ENCODE measurements around the gene GTPBP1.

Gene GTPBP1

DNA sequence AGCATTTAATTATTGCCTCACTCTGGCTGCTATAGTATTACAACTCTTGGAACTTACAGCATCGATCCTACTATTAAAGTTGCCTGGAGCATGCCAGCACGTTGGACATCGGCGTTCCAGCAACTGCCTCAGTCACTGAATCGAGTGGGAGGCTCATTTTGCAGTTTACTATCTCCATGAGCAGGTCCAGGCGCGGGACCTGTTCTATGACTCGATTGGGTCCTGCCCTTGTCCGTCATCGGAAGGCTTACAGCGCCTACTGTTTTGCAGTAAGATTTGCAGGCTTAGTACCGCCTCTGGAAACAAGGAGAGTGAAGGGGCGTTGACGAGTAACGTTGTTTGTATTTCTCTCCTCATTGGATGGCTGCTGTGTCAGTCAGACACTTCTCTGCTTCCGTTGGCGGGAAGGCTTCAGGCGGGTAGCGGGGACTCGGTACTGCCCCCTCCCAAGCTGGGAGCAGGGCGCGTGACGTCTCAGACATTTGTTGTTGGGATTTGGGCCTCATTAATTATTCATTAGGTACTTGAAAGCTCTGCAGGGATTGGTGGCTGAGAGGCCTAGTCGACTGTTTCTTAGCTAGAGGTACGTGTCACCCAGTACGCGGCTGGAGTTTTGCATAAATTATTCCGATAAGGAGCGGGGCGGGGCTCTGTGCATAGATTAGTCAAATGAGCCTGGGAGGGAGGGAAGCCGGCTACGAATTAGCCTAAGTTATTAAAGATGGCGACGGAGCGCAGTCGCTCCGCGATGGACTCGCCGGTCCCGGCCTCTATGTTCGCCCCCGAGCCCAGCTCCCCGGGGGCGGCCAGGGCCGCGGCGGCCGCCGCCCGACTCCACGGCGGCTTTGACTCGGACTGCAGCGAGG, at the start of gene GTPBP1:
GTPBP1 (plus strand) TSS at position 710 of the 866 bp plus-strand sequence; CDS start at position 722, 12 bp downstream.
- FAIRE-seq = peak; percentile 99

DNA sequence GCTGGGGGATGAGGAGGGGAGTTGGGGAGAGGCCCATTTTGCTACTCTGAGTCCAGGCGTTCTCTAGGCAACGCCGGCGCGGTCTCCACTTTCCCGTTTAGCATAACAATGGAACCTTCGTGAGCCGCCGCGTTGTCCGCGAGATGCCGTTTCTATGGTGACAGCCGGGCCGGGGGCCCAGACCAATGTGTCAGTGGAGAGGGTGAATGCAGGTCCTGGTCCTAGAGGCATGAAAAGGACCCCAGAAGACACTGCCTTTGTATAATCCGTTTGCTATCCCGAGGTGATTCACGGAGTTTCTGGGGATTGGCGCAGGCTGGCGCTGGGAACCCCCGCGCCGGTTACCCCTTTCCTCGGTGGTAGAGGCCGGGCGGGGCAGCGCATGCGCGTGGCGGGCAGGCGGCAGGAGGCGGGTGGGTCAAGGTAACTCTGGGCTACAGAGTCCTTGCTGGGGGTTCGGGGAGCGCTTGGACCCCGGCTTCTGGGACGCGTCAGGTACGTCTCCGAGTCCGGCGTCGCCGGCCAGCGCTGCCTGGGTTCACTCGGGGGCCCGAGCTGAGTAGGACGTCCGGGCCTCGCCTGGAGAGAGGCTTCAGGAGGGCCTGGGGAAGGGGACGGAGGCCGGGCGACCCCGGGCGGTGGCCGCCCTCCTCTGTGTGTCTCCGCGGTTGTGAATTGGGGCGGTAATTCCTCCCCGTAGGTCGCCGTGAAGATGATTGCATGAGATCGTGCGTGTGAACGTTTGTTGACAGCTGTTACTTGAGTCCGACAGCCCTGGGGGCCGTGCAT, 49.3 kb upstream of the GTPBP1 start, which contains the start of the genes CBY1 and FAM227A:
CBY1 (plus strand) TSS at position 383 of the 789 bp plus-strand sequence. CDS start 11,417 bp downstream, outside the sequence.
FAM227A (minus strand) TSS at position 137 of the 789 bp plus-strand sequence. CDS start 6,224 bp downstream, outside the sequence.
- no peak for FAIRE-seq

DNA sequence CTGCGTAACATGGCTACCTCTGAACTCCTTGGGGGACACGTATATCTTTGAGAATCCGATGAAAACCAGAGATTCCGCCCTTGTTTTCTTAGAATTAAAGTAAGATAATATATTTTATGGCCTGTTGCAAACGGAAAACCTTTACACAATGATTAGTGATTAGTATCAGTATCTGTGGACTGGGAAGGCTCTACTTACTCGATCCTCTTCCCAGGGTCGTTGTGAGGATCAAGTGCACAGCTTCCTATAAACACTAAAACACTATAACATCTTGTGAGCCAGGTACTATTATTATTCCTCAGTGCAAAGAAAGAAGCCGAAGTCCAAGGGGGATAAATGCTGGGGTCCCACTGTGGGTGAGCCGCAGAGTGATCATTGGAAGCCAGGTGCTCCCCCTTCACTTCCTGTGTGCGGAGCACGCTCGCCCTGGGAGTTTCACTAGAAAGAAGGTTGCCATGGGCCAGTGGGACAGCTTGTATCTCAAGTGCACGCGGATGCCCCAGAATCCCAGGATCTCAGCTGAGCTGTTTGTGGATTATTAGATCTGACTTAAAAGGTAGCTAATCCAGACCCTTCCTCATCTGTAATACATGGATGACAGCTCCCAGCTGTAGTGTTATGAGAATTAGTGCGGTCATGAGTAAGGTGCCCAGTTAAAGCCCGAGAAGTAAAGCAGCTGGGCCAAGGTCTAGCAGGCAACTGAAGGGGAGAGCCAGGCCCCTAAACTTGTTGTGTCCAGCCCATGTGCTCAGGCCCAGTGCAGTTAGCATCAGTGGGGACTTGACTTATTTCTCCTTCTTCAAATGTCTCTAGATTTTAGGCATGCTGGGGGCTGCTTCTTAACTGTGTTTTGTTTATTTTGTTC, 48.5 kb upstream of the GTPBP1 start:
- no peak for FAIRE-seq

DNA sequence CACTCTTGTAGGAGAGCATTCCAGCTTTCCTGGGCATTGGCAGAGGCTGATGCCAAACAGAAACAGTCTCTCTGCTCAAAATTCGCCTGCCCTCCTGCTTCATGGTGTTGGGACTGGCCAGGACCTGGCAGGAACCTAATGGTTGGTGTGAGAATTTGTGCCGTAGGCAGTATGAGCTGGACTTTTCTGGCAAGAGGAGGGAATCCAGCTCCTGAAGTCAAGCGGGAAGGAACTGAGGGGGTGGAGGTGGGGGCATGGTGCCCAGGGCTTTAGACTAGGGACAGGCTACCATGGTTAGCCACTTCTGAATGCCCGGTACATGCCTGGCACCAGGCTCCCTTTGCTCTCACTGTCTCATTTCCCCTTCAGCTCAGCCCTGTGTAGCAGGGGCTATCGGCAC, 30.9 kb upstream of the GTPBP1 start:
- no peak for FAIRE-seq

DNA sequence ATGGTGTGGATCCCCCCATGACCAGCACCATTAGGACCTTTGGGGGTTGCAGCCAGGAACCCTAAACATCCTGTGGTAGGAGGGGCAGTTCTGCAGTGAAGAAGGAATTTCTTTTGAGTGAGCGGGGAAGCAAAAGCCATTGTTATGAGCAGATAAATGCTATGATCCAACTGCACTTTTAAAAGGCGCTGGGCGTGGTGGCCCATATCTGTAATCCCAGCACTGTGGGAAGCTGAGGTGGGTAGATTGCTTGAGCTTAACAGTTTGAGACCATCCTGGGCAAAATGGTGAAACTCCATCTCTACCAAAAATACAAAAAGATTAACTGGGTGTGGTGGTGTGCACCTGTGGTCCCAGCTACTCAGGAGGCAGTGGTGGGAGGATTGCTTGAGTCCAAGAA, 29.9 kb upstream of the GTPBP1 start:
- FAIRE-seq = no peak

DNA sequence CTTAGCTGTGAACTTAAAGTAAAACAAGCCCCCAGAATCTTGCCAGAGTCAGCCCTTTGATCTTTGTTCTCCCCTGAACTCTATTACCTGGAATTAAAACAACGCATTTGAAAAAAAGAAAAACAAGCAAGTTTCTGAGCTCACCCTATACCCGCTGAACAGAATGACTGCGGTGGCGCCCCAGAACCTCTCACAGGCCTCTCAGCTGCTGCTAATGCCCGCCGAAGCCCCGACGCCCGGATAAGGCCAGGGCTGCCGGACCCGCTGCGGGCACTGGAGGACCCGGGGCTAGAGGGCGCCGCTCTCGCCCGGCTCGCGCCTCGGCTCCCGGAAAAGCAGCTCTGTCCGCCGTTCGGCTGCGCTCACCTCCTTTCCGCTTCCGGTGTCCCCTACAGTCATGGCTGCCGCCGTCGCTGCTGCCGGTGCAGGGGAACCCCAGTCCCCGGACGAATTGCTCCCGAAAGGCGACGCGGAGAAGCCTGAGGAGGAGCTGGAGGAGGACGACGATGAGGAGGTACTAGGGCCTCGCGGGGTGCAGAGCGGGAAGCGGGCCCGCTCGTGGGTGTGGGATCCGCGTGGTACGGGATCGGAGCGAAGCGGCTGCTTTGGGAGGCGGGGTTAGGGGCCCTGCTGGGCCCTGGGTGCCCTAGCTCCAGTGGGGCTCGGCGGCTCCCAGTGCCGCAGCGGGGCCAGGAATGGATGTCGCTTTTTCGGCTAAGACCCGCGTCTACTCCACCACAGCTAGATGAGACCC, 24.0 kb upstream of the GTPBP1 start, which contains the start of gene TOMM22:
TOMM22 (plus strand) TSS at position 376 of the 754 bp plus-strand sequence; CDS start at position 398, 22 bp downstream.
- no peak for FAIRE-seq

DNA sequence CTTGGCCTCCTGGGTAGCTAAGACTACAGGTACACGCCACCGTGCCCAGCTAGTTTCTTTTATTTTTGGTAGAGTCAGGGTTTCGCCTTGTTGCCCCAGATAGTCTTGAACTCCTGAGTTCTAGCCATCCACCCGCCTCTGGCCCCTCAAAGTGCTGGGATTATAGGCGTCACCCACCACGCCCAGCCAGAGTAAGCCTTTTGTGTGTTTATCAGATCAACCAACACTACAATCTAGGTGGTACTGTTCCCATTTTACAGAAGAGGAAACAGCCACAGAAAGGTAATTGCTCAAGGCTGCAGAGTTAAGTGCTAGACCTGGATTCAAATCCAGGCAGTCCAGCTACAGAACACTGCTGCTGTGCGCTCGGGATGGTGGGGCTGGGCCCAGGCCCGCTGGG, 20.8 kb upstream of the GTPBP1 start:
- no peak for FAIRE-seq

DNA sequence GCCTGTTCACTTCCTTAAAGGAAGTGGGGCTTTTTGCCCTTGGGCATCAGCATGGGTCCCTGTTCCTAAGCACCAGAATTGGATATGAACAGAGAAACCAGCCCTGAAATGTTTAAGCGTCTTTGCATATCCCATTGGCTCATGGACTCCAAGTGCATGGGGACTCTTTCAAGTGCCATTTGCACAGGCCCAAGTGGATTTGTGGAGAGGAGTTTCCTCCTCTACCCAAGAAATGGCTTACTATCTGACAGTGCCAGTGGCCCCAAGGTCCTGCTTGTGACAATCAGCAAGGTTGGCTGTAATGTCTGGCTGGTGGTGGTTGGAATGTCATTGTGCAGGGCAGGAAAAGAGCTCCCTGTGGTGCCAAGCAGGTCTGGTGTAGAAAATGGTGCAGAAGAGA, 20.0 kb upstream of the GTPBP1 start:
- FAIRE-seq = no peak

DNA sequence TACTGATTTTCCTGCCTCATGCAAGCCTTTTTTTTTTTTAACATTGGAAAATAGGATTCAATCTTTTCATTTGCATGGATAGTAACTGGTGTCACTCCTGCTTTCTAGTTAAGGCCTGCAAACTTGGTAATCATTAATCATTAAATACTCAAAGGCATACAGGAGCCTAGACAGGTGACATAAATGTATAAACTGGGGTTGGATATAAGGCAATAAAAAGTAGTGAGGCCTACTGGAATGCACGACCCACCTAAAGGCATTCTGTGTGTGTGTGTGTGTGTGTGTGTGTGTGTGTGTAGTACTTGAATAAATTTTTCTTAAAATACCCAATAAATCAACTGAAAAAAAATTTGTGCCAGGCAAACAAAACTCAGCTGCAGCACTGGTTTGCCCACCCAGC, 16.1 kb upstream of the GTPBP1 start:
- FAIRE-seq = no peak

DNA sequence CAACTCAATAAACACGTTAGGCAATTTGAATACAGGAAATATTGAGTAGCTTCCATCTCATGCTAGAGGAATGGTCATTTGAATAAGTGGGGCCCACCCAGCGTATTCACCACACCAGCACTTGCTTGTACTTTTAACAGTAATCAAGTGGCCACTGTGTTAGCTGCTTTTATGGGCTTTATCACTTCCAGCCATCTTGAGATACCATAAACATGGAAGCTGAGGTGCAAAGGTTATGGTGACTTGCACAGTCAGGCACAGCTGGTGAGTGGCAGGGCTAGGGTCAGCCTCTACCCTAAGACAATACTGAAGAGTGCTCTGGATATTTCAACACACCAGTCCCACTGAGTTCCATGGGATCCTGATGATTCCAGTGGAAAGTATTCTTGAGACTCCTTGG, 11.7 kb upstream of the GTPBP1 start:
- FAIRE-seq = no peak

DNA sequence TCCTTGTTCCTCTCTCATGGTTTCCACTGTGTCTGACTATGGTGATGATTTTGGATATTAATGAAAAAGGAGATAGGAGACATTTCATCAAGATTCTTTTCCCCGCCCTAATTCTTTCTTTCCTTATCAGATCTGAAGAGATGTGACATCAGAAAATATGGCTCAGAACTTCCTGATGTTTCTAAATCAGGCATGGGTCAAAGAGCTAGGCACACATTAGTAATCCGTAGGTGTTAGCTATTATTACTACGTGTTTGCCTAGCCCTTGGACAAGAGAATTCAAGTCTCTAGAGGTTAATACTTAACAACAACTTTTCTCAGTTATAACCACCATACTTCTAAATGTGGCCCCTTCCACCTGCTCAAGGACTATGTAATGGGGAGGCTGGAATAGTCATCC, 10.8 kb upstream of the GTPBP1 start:
- no peak for FAIRE-seq

DNA sequence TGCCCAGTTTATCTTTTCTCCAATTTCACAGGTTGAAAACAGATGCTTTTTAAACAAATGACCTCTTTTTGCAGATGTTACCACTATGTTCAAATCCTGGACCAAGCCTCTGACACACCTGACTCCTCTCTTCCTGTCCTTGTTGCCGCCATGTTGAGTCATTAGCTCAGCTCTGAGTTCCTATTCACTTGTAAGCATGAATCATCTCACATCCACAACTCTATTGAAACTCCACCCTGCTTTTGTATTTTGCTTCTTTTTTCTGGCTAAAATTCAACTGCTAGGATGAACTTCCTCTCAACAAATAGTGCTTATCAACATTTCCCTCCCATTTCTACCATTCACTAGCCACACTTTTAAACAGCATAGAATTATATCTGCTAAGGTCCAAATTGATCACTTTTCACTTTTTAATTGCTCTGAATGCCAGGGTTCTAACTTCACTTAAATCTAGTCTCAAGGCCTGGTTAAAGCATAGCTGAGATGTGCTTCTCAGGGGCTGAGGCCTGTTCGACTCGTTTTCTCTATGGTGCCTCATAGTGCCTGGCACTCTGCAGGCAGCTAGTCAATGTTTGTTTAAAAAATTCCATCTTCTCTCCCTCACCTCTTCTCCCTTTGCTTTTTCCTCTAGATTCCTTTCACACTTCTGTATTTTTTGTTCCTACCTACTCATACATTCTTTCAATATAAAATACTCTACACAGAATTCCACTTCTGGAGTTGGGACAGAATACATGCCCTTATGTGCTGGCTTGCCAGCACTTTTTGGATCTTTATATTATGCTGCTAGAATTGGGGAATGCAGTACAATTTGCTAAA, 8.9 kb upstream of the GTPBP1 start:
- no peak for FAIRE-seq

DNA sequence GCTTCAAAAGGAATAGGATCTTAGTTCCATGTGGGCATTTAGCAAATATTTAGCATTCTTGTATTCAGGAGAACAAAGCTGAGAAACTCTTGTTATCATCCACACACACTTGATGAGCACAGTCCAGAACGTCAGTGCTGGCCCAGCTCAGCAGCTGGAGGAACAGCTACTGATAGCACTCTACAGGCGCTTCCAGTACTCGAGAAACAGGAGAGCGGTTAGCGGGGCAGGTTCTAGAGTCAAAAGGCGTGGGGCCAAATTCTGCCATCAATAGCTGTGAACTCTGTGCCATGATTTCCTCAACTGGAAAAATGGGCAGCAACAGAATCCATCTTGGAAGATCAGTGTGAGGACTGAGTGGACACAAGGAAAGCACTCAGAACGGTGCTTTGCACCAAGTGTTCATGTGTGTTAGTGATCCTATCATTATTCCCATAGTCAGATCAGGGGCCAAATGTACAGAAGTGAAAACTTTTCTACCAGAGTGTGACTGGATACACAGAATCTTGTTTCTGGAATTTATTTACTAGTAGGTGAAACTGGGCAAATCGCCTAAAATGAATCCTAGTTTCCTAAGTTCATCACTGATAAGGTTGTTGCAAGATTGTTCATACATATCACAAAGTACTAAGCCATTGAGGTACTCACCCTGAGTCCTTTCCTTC, 8.2 kb upstream of the GTPBP1 start:
- no peak for FAIRE-seq

DNA sequence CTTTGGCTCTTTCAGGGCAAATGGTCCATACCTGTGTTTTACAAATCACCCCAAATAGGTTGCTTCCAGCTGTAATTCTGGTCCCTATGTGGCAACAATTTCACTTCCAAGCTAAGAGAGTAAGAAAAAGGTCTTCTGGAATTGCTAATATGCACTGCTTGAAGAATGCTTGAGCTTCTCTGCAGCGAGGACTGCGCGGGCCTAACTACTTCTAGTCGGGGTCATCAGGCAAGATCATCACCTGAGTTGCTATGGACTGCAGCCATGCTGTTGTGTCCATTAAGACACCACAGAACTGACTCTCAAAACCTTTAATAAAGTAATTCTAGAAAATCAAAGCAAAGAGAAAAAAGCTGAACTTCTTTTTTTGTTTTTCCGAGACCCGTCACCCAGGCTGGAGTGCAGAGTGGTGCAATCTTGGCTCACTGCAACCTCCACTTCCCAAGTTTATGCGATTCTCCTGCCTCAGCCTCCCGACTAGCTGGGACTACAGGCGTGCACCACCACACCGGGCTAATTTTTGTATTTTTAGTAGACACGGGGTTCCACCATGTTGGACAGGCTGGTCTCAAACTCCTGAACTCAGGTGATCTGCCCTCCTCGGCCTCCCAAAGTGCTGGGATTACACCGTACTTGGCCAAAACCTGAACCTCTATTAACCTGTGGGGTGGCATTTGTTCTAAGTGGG, 7.2 kb upstream of the GTPBP1 start:
- no peak for FAIRE-seq

DNA sequence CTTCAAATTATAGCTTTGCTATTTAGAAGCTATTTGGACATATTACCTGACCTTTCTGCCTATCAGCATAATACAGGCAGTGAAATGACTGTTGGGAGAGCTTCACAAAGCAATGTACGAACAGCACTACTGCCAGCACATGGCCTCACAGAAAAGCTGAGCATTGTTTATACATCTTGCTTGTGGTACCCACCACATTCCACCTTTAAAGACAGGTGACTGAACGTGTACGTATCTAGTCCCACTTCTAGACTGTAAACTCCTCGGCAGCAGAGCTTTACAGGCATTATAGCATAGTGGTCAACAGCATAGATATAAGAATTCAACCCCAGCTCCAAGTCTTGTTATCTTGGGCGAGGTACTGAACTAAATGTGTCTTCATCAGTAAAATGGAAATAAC, 6.6 kb upstream of the GTPBP1 start:
- no peak for FAIRE-seq

DNA sequence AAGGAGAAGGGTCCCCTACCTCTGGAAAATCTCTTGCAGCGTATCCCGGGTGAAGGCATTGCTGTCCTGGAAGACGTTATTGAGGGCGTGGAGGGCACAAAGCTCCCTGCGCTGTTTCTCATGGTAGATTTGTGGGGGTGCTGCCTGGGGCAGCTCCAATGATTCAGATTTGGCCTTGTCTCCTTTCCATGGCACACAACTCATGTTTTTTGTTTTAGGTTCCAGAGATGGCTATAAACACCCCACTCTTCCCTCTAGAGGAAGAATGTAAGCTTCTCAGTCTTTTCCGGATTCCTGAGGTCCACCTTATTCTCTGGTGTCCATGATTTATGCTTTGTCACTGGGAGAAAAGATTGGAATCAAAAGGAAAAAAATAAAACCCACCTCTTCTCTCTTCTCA, 6.0 kb upstream of the GTPBP1 start:
- no peak for FAIRE-seq

DNA sequence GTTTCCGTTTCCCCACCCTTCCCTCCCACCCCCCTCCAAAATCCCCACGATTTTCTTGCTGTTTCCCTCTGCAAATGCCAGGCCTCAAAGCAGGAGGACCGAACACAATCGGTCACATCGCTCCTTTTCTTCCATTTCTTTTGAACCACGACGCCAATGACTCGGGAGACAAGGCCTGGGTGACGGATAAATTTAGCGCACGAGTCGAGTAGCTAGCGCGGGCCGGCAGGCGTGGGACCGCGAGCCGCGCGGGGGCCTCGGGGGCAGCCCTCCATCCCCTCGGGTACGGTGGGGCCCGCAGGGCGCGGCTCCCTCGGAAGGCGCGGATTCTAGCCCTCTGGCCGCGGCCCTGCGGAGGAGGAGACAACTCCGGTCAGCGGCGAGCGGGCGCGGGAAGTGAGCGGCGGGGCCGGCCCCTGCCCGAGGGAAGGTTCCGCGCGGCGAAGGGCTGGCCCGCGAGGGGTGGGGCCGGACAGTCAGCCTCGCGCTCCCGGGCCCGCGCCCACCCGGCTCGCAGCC, 5.4 kb upstream of the GTPBP1 start:
- FAIRE-seq = no peak

DNA sequence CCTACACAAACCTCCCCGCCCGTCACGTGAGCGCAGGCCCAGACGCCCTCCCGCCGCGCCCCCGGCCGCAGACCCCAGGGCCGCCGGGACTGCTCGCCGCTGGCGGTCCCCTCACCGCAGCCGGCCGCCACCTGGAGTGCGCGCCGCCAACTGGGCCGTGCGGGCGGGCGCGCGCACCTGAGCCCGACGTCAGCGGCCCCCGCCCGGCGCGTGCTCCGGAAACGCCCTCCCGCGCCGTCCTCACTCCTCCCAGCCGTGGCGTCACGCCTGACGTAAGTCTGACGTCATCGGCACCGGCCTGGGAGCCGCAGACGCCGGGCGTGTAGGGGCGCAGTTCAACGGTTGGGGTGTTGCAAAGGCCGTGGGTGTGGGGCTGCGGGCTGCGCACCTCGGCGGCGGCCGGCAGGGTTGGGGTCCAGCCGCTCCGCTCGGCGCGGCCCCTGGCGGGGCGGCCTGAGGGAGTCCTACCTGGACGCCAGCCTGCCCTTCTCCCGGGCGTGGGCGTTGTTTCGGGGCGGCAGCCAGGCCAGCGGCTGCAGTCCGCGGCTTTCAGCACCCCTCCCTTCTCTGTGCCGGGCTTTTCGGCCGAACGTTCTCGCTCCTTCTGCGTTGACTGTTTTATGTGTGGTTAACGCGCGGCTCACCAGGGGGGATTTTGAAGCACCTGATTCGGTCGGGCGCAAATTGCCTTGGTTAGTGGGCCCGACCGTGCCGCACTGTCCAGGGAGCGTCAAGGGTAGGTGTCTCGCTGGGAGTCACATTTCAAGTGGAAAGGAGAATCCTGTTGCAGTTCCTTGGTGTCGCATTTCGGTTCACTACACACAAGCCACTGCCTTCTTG, 4.7 kb upstream of the GTPBP1 start, which contains the start of gene JOSD1:
JOSD1 (minus strand) TSS at position 155 of the 840 bp plus-strand sequence. CDS start 956 bp downstream, outside the sequence.
- FAIRE-seq = no peak
